Mucosa of stomach (tissue), 1 donor: Measurements from ENCODE around the gene B4GALT3.

ENCODE experiments used
- H3K27me3 ChIP-seq: one replicate; pipeline ENCODE4 v1.7.0; 2013; ENCODE audit warnings: mild to moderate bottlenecking, low read length; ENCODE audit not compliant: control insufficient read depth, insufficient read depth
- H3K36me3 ChIP-seq: one replicate; pipeline ENCODE4 v1.7.0; 2013; ENCODE audit warnings: low read length; ENCODE audit not compliant: control insufficient read depth, insufficient read depth
- H3K4me1 ChIP-seq: one replicate; pipeline ENCODE4 v1.7.0; 2013; ENCODE audit warnings: mild to moderate bottlenecking, low read length; ENCODE audit not compliant: control insufficient read depth, insufficient read depth
- H3K4me3 ChIP-seq: one replicate; pipeline ENCODE4 v1.7.0; 2013; ENCODE audit warnings: low read length
- H3K9ac ChIP-seq: one replicate; pipeline ENCODE4 v1.7.0; 2013; ENCODE audit warnings: mild to moderate bottlenecking, low read length, moderate library complexity
- H3K9me3 ChIP-seq: one replicate; pipeline ENCODE4 v1.7.0; 2013; ENCODE audit warnings: mild to moderate bottlenecking, low read length, moderate library complexity; ENCODE audit not compliant: control insufficient read depth
- donor health status: Pancreatic carcinoma.

B4GALT3 gene

DNA sequence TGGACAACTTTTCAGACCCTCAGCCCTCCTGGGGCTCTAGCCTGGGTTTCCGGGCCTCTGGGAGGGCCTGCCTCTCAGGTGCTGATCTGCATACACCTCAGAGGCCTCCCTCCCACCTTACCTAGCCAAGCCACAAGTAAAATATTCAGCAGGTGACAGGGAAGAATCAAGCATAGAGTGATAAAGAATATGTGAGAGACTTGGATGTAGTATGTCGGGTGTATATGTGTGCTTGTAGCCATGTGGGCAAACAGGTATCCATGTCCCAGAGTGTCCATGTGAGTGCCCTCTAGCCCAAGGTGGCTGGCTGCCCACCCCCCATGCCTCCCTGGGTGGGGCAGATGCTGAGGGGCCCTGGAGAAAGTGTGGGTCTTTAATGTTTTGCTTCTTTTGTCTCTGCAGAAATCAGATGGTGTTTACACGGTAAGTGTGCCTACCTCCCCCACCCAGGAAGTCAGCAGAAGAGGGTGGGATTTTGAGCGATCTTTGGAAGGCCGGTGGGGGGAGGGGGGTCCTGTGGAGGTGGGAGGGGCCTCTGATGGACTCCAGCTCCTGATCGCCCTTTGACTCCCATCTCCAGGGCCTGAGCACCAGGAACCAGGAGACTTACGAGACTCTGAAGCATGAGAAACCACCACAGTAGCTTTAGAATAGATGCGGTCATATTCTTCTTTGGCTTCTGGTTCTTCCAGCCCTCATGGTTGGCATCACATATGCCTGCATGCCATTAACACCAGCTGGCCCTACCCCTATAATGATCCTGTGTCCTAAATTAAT, 41.2 kb upstream of the B4GALT3 start:
- Histone ChIP-seq H3K4me1 (no peaks in the 10 kb centered on the region), H3K9ac (no peak overlapping the region), H3K4me3 (no peak overlapping the region), H3K9me3 (no peaks in the 10 kb centered on the region), H3K27me3 (no peaks in the 10 kb centered on the region), H3K36me3 (peaks cover 3% of the 10 kb centered on the region)

DNA sequence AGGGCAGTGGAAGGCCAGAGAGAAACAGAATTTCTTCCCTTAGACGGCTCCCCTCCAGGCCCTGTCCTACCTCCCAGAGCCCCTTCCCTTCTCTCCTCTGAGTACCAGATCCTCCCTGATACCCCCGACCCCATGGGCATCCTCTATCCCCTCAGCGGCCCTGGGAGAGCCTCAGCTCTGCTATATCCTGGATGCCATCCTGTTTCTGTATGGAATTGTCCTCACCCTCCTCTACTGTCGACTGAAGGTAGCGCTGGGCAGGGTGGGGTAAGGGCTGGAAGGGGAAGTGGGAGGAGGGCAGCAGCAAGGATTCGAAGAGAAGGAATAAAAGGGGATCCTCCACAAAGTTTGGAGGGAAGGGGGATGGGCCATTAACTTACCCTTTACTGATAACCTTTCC, 40.5 kb upstream of the B4GALT3 start:
- Histone ChIP-seq H3K9me3 (no peaks in the 10 kb centered on the region), H3K9ac (no peak overlapping the region), H3K27me3 (no peaks in the 10 kb centered on the region), H3K4me1 (no peaks in the 10 kb centered on the region), H3K36me3 (peaks cover 10% of the 10 kb centered on the region), H3K4me3 (no peak overlapping the region)

DNA sequence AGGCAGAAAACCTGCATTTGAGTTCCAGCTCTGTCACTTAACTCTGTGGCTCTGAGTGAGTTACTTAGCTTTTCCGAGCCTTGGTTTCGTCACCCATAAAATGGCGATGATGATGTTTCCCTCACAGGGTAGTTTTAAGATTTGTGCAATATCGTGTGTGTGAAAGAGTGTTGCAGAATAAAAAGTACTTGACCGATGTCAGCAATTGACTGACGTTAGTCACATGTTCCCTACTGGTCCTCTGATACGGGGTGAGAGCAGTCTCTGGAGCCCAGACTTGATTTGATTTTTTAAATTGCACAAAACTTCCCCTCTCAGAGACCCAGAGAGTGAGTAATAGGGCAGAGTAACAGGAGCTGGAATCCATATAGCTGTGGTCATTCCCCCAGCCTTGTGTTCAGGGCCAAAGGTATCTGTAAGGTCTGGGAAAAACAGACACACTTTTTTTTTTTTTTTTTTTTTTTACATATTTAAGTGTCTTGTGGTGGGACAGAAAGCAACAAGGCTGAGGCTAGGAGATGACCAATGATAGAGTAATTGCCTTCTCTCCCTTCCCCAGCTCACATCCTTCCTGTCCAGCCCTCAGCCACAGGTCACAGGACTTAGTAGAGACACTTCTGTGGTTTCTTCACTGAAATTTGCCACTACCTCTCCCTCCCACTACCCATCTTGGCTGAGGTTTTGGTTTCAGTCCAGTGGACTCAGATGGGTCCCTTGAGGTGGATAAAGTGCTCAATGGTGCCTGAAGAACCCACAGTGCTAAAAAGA, 39.8 kb upstream of the B4GALT3 start:
- Histone ChIP-seq H3K9ac (peak overlapping the region; percentile 51), H3K36me3 (peaks cover 10% of the 10 kb centered on the region), H3K27me3 (no peaks in the 10 kb centered on the region), H3K4me1 (no peaks in the 10 kb centered on the region), H3K4me3 (no peak overlapping the region), H3K9me3 (no peaks in the 10 kb centered on the region)

DNA sequence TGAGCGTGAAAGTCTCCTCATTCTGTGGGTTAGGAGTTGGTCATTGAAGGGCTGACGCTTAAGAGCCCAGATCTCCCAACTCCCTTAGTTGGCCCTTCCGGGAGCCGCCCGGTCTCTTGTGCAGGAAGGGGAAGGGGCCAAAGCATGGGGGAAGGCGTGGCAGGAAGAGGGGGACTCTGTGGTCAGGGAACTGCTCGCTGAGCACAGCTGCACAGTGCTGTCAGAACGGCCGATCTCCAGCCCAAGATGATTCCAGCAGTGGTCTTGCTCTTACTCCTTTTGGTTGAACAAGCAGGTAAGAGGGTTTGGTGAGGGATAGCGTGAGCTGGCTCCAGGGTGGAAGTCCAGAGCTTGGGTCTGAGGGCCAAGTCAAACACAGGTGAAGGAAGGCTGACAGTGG, 37.8 kb upstream of the B4GALT3 start, which contains the start of gene FCER1G:
TSS of gene FCER1G (plus strand) at position 220 of the 400 bp plus-strand sequence. CDS start at position 247, 27 bp downstream.
- Histone ChIP-seq H3K4me3 (no peak within 1 kb of the TSS), H3K27me3 (no peaks in the 10 kb centered on the region), H3K9me3 (no peaks in the 10 kb centered on the region), H3K4me1 (no peaks in the 10 kb centered on the region), H3K36me3 (peaks cover 22% of the 10 kb centered on the region), H3K9ac (no peak within 1 kb of the TSS)

DNA sequence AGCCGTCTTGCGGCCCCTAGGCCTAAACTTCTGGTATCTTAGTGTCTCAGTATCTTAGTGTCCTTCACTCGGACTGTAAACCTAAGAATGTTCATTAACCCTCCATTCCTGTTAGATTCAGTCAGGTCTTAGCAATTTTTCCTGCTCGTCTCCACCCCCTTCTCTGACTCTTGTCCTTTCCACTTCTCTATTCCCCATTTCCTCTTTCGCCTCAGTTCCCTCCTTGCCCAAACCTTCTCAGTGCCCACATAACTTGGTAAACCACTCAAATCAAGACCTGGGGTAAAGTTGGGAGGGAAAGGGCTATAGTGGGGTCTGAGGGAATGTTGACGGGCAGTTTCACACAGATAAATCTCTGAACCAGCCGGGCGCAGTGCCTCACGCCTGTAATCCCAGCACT, 37.1 kb upstream of the B4GALT3 start:
- no peak overlapping the region for H3K9ac ChIP-seq
- H3K27me3 ChIP-seq: no peaks in the 10 kb centered on the region
- H3K4me3 ChIP-seq: no peak overlapping the region
- H3K9me3 ChIP-seq: no peaks in the 10 kb centered on the region
- no peaks in the 10 kb centered on the region for H3K4me1 ChIP-seq
- H3K36me3 ChIP-seq: peaks cover 26% of the 10 kb centered on the region

GRCh38 chr1:161209790-161210409, 32.6 kb upstream of the B4GALT3 start:
- Histone ChIP-seq H3K9ac (no peak overlapping the region), H3K4me1 (no peaks in the 10 kb centered on the region), H3K27me3 (no peaks in the 10 kb centered on the region), H3K9me3 (no peaks in the 10 kb centered on the region), H3K4me3 (no peak overlapping the region), H3K36me3 (peaks cover 31% of the 10 kb centered on the region)

- no peak overlapping the region for H3K4me3 ChIP-seq
- H3K4me1 ChIP-seq: peaks cover 10% of the 10 kb centered on the region
- no peaks in the 10 kb centered on the region for H3K27me3 ChIP-seq
- H3K9me3 ChIP-seq: no peaks in the 10 kb centered on the region
- no peak overlapping the region for H3K9ac ChIP-seq
- peaks cover 22% of the 10 kb centered on the region for H3K36me3 ChIP-seq
Observed at GRCh38 chr1:161207173-161207572, 29.9 kb upstream of the B4GALT3 start.

DNA sequence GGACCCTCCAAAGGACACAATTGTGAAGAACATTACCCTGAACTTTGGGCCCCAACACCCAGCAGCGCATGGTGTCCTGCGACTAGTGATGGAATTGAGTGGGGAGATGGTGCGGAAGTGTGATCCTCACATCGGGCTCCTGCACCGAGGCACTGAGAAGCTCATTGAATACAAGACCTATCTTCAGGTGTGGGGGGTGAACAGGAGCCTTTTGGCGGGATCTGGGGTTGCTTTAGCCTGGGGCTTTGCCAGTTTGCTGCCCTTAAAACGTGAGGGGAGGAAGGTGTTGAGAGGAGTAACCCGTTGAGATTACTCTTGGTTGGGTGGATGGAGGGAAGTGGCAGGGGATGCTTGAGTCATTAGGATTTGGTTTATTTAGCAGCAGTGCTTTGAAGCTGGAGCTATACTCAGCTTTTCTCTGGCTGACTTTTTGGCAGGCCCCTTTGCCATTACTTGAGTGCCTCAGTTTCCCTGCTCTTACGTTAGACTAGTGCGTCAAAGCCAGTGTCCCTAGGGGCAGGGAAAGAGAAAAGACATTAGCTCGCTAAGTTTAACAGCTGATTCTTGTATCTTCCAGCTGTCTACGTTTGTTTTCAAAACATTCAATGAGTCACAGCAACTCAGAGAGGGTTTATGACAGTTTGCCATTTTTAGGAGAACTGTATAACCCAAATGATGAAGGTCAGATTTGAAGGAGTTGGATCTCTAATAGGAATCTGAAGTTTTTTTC, 29.3 kb upstream of the B4GALT3 start:
- Histone ChIP-seq H3K9ac (no peak overlapping the region), H3K27me3 (no peaks in the 10 kb centered on the region), H3K9me3 (no peaks in the 10 kb centered on the region), H3K4me1 (peaks cover 13% of the 10 kb centered on the region), H3K36me3 (peaks cover 22% of the 10 kb centered on the region), H3K4me3 (no peak overlapping the region)

- H3K27me3 ChIP-seq: no peaks in the 10 kb centered on the region
- peak within 1 kb of the TSS; percentile 99 for H3K9ac ChIP-seq
- H3K4me3 ChIP-seq: peak within 1 kb of the TSS; percentile 96
- H3K4me1 ChIP-seq: peaks cover 38% of the 10 kb centered on the region
- no peaks in the 10 kb centered on the region for H3K9me3 ChIP-seq
- no peaks in the 10 kb centered on the region for H3K36me3 ChIP-seq
Observed at GRCh38 chr1:161201836-161202712, 24.8 kb upstream of the B4GALT3 start, which contains the start of gene NDUFS2. NDUFS2 (plus strand) TSS chr1:161202367; CDS start chr1:161202386, 19 bp downstream.

- H3K27me3 ChIP-seq: no peaks in the 10 kb centered on the region
- H3K9me3 ChIP-seq: no peaks in the 10 kb centered on the region
- peaks cover 46% of the 10 kb centered on the region for H3K4me1 ChIP-seq
- peak overlapping the region; percentile 99 for H3K9ac ChIP-seq
- H3K4me3 ChIP-seq: peak overlapping the region; percentile 96
- H3K36me3 ChIP-seq: no peaks in the 10 kb centered on the region
Observed at GRCh38 chr1:161200992-161201835, 23.9 kb upstream of the B4GALT3 start.
